ENCODE data around the gene ST6GALNAC2.

Gene ST6GALNAC2

DNA sequence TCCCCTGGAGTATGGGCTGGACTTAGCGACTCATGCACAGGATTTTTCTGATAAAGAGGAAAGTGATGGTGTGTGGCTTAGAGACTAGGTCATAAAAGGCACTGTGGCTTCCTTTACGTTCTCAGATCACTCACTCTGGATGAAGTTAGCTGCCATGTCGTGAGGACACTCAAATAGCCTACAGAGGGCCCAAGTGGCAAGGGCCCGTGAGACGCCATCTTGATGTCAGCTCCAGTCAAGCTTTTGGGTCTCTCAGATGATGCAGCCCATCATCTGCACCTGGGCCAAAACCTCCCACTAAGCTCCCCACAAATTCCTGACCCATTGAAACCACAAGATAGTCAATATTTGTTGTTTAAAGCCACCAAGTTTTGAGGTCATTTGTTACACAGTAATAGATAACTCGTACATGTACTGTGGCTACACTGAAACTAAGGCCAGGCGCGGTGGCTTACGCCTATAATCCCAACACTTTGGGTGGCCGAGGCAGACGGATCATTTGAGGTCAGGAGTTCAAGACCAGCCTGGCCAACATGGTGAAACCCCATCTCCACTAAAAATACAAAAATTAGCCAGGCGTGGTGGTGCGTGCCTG, 14.7 kb downstream of the ST6GALNAC2 start:
- H3K36me3 ChIP-seq (ENCODE audit: insufficient read depth, low read length): no peaks in the 10 kb centered on the region; the same call in 1 of the 2 replicates
- H4K20me1 ChIP-seq (ENCODE audit: insufficient read depth, low read length, poor library complexity, severe bottlenecking): peaks cover 17% of the 10 kb centered on the region
- H3K9me3 ChIP-seq (ENCODE audit: insufficient read depth, low read depth, low read length): no peaks in the 10 kb centered on the region
- H3F3A ChIP-seq (ENCODE audit: low read depth): no peaks in the 10 kb centered on the region
- H3K9me2 ChIP-seq (replicated peaks; ENCODE audit: low read depth, low read length): no peaks in the 10 kb centered on the region
- H3K79me2 ChIP-seq (ENCODE audit: insufficient read depth, low read length): peaks cover 7% of the 10 kb centered on the region; the same call in 1 of the 2 replicates
- no peak overlapping the region for H3K4me3 ChIP-seq (ENCODE audit: low read length, poor library complexity, severe bottlenecking)
- H3K27me3 ChIP-seq (ENCODE audit: insufficient read depth, low read length, poor library complexity, severe bottlenecking): no peaks in the 10 kb centered on the region
- TF ChIP-seq EZH2phosphoT487 (IDR thresholded peaks at IDR 0.05; ENCODE audit: borderline replicate concordance): no peak
- TF ChIP-seq CTCF (conservative IDR thresholded peaks at IDR 0.05; ENCODE audit: low read length): no peak
- no peak overlapping the region for H3K9ac ChIP-seq (ENCODE audit: low read depth, low read length, poor library complexity, severe bottlenecking)
- H3K4me2 ChIP-seq (ENCODE audit: low read depth, low read length, poor library complexity, severe bottlenecking): no peak overlapping the region
- H3K4me1 ChIP-seq (ENCODE audit: insufficient read depth, low read length, poor library complexity, severe bottlenecking): peaks cover 5% of the 10 kb centered on the region
- H2AFZ ChIP-seq (ENCODE audit: low read length): no peak overlapping the region

GRCh38 chr17:76570457-76570856, 15.2 kb downstream of the ST6GALNAC2 start:
- H3K4me3 ChIP-seq (ENCODE audit: low read length, poor library complexity, severe bottlenecking): no peak overlapping the region
- H2AFZ ChIP-seq (ENCODE audit: low read length): no peak overlapping the region
- H3K79me2 ChIP-seq (ENCODE audit: insufficient read depth, low read length): peaks cover 12% of the 10 kb centered on the region; the same call in 1 of the 2 replicates
- peaks cover 8% of the 10 kb centered on the region for H3K4me1 ChIP-seq (ENCODE audit: insufficient read depth, low read length, poor library complexity, severe bottlenecking)
- H3F3A ChIP-seq (ENCODE audit: low read depth): no peaks in the 10 kb centered on the region
- no peaks in the 10 kb centered on the region for H3K27me3 ChIP-seq (ENCODE audit: insufficient read depth, low read length, poor library complexity, severe bottlenecking)
- H3K4me2 ChIP-seq (ENCODE audit: low read depth, low read length, poor library complexity, severe bottlenecking): no peak overlapping the region
- TF ChIP-seq CTCF (conservative IDR thresholded peaks at IDR 0.05; ENCODE audit: low read length): no peak
- H3K9me2 ChIP-seq (replicated peaks; ENCODE audit: low read depth, low read length): no peaks in the 10 kb centered on the region
- peaks cover 22% of the 10 kb centered on the region for H4K20me1 ChIP-seq (ENCODE audit: insufficient read depth, low read length, poor library complexity, severe bottlenecking)
- H3K9ac ChIP-seq (ENCODE audit: low read depth, low read length, poor library complexity, severe bottlenecking): no peak overlapping the region
- H3K9me3 ChIP-seq (ENCODE audit: insufficient read depth, low read depth, low read length): no peaks in the 10 kb centered on the region
- peaks cover 3% of the 10 kb centered on the region; the same call in 1 of the 2 replicates for H3K36me3 ChIP-seq (ENCODE audit: insufficient read depth, low read length)

DNA sequence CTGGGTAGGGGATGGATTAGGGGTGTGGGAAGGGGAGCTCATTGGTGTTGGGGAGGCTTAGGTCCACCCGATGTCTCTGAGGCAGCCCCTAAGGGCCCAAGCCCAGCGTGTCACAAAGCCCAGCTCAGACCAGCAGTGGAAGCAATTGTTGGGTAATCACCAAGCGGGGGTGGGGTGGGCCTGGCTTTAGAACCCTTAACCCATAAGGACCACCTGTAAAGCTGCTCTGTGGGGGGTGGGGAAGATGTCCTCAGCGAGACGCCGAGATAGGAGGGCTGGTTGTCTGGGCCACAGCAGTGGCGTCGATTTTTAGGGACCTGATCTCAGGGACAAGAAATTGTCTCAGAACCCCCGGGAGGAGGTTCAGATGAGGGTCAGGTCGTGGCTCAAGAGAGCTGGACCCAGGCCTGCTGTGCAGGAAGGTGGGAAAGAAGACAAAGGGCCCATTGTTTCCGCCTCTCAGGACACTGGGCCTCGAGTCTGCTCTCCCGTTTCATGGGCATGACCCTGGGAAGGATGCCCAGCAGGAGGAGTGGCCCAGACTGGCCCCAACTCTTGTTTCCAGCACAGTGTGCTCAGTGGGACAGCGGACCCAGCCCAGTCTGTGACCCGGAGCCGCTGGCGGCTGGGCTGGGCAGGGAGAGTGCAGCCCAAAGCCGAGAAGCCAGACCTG, 15.9 kb downstream of the ST6GALNAC2 start:
- no peaks in the 10 kb centered on the region for H3K9me2 ChIP-seq (replicated peaks; ENCODE audit: low read depth, low read length)
- no peaks in the 10 kb centered on the region for H3K27me3 ChIP-seq (ENCODE audit: insufficient read depth, low read length, poor library complexity, severe bottlenecking)
- peaks cover 10% of the 10 kb centered on the region; the same call in 1 of the 2 replicates for H3K36me3 ChIP-seq (ENCODE audit: insufficient read depth, low read length)
- no peak overlapping the region for H3K4me3 ChIP-seq (ENCODE audit: low read length, poor library complexity, severe bottlenecking)
- H2AFZ ChIP-seq (ENCODE audit: low read length): no peak overlapping the region
- H3K79me2 ChIP-seq (ENCODE audit: insufficient read depth, low read length): peaks cover 18% of the 10 kb centered on the region; the same call in 1 of the 2 replicates
- no peak overlapping the region for H3K9ac ChIP-seq (ENCODE audit: low read depth, low read length, poor library complexity, severe bottlenecking)
- no peak overlapping the region for H3K4me2 ChIP-seq (ENCODE audit: low read depth, low read length, poor library complexity, severe bottlenecking)
- no peak for TF ChIP-seq CTCF (conservative IDR thresholded peaks at IDR 0.05; ENCODE audit: low read length)
- no peak for TF ChIP-seq EZH2phosphoT487 (IDR thresholded peaks at IDR 0.05; ENCODE audit: borderline replicate concordance)
- peaks cover 30% of the 10 kb centered on the region for H4K20me1 ChIP-seq (ENCODE audit: insufficient read depth, low read length, poor library complexity, severe bottlenecking)
- no peaks in the 10 kb centered on the region for H3K9me3 ChIP-seq (ENCODE audit: insufficient read depth, low read depth, low read length)
- H3F3A ChIP-seq (ENCODE audit: low read depth): no peaks in the 10 kb centered on the region
- peaks cover 9% of the 10 kb centered on the region for H3K4me1 ChIP-seq (ENCODE audit: insufficient read depth, low read length, poor library complexity, severe bottlenecking)

Data from Loucy (cell line).